ENCODE results near the gene STK32B. TPM values are rescaled to one million over a fixed set of nuclear protein-coding genes. Genes with fewer than 3 reads are reported as not detected.

The STK32B gene
- total and polyA plus RNA-seq, 2 experiments from 2014 or later = 0.71 to 2.3 TPM

DNA sequence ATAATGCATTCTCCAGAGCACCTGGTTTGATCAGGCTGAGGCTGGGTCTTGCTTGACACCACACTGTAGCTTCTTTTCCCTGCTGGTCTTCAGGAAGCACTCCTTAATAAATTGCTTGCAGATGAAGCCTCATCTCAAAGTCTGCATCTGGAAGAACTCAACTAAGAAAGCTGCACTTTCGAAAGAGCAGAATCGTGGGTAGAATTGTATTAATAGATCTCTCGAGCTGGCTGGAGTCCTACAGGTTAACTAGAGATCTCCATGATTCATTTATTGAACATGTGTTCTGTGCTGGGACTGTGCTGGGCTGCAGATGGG is 152.7 kb downstream of the STK32B start:
- Histone ChIP-seq H3K4me3 (no peak overlapping the region), H3K4me1 (ENCODE audit: insufficient read depth) (peaks cover 23% of the 10 kb centered on the region), H3K9me2 (ENCODE audit: insufficient read depth) (peaks cover 10% of the 10 kb centered on the region), H3F3A (replicated peaks; ENCODE audit: low read depth) (no peaks in the 10 kb centered on the region), H3K79me2 (replicated peaks; ENCODE audit: insufficient read depth) (no peaks in the 10 kb centered on the region), H4K20me1 (replicated peaks; ENCODE audit: insufficient read depth) (no peaks in the 10 kb centered on the region), H3K27ac (ENCODE audit: low read depth) (no peak overlapping the region), H3K36me3 (ENCODE audit: insufficient read depth) (no peaks in the 10 kb centered on the region), H3K4me2 (no peak overlapping the region), H2AFZ (no peak overlapping the region), H3K27me3 (ENCODE audit: insufficient read depth) (no peaks in the 10 kb centered on the region)
- TF ChIP-seq ZNF331 (CRISPR knock-in tag; IDR thresholded peaks at IDR 0.05; ENCODE audit: low read depth) (no peak), CREB1 (CRISPR knock-in tag; IDR thresholded peaks at IDR 0.05; ENCODE audit: low read depth) (no peak), NANOG (IDR thresholded peaks at IDR 0.05; ENCODE audit: borderline replicate concordance) (no peak), ZNF114 (CRISPR knock-in tag; IDR thresholded peaks at IDR 0.05) (no peak), JUNB (IDR thresholded peaks at IDR 0.05; ENCODE audit: unreplicated experiment) (no peak), POLR2AphosphoS5 (IDR thresholded peaks at IDR 0.05; ENCODE audit: low read depth) (no peak), STAT1 (IDR thresholded peaks at IDR 0.05; ENCODE audit: unreplicated experiment) (no peak), EZH2phosphoT487 (IDR thresholded peaks at IDR 0.05; ENCODE audit: unreplicated experiment) (no peak)
- TF ChIP-seq, protein P1, sequence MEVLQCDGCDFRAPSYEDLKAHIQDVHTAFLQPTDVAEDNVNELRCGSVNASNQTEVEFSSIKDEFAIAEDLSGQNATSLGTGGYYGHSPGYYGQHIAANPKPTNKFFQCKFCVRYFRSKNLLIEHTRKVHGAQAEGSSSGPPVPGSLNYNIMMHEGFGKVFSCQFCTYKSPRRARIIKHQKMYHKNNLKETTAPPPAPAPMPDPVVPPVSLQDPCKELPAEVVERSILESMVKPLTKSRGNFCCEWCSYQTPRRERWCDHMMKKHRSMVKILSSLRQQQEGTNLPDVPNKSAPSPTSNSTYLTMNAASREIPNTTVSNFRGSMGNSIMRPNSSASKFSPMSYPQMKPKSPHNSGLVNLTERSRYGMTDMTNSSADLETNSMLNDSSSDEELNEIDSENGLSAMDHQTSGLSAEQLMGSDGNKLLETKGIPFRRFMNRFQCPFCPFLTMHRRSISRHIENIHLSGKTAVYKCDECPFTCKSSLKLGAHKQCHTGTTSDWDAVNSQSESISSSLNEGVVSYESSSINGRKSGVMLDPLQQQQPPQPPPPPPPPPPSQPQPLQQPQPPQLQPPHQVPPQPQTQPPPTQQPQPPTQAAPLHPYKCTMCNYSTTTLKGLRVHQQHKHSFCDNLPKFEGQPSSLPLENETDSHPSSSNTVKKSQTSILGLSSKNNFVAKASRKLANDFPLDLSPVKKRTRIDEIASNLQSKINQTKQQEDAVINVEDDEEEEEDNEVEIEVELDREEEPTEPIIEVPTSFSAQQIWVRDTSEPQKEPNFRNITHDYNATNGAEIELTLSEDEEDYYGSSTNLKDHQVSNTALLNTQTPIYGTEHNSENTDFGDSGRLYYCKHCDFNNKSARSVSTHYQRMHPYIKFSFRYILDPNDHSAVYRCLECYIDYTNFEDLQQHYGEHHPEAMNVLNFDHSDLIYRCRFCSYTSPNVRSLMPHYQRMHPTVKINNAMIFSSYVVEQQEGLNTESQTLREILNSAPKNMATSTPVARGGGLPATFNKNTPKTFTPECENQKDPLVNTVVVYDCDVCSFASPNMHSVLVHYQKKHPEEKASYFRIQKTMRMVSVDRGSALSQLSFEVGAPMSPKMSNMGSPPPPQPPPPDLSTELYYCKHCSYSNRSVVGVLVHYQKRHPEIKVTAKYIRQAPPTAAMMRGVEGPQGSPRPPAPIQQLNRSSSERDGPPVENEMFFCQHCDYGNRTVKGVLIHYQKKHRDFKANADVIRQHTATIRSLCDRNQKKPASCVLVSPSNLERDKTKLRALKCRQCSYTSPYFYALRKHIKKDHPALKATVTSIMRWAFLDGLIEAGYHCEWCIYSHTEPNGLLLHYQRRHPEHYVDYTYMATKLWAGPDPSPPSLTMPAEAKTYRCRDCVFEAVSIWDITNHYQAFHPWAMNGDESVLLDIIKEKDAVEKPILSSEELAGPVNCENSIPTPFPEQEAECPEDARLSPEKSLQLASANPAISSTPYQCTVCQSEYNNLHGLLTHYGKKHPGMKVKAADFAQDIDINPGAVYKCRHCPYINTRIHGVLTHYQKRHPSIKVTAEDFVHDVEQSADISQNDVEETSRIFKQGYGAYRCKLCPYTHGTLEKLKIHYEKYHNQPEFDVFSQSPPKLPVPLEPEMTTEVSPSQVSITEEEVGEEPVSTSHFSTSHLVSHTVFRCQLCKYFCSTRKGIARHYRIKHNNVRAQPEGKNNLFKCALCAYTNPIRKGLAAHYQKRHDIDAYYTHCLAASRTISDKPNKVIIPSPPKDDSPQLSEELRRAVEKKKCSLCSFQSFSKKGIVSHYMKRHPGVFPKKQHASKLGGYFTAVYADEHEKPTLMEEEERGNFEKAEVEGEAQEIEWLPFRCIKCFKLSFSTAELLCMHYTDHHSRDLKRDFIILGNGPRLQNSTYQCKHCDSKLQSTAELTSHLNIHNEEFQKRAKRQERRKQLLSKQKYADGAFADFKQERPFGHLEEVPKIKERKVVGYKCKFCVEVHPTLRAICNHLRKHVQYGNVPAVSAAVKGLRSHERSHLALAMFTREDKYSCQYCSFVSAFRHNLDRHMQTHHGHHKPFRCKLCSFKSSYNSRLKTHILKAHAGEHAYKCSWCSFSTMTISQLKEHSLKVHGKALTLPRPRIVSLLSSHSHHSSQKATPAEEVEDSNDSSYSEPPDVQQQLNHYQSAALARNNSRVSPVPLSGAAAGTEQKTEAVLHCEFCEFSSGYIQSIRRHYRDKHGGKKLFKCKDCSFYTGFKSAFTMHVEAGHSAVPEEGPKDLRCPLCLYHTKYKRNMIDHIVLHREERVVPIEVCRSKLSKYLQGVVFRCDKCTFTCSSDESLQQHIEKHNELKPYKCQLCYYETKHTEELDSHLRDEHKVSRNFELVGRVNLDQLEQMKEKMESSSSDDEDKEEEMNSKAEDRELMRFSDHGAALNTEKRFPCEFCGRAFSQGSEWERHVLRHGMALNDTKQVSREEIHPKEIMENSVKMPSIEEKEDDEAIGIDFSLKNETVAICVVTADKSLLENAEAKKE (CRISPR knock-in tag; IDR thresholded peaks at IDR 0.05) = no peak
- TF ChIP-seq, protein P2, sequence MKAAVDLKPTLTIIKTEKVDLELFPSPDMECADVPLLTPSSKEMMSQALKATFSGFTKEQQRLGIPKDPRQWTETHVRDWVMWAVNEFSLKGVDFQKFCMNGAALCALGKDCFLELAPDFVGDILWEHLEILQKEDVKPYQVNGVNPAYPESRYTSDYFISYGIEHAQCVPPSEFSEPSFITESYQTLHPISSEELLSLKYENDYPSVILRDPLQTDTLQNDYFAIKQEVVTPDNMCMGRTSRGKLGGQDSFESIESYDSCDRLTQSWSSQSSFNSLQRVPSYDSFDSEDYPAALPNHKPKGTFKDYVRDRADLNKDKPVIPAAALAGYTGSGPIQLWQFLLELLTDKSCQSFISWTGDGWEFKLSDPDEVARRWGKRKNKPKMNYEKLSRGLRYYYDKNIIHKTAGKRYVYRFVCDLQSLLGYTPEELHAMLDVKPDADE (IDR thresholded peaks at IDR 0.05) = no peak
- Mint-ChIP-seq H3K36me3 (ENCODE audit: low read depth) (peaks cover 24% of the 10 kb centered on the region; the same call in 2 of the 3 replicates), H3K27ac (no peak overlapping the region), H3K4me3 (no peak overlapping the region), H3K27me3 (ENCODE audit: insufficient read depth, low read depth, poor library complexity) (peaks cover 9% of the 10 kb centered on the region), H3K4me1 (peaks cover 29% of the 10 kb centered on the region), H3K9me3 (peaks cover 23% of the 10 kb centered on the region)
- ATAC-seq (no peak), DNase-seq (ENCODE audit: low spot score) (no peak)
